ENCODE data around the gene TCF7L1. TPM values are rescaled to one million over a fixed set of nuclear protein-coding genes. Genes with fewer than 3 reads are reported as not detected.

Gene TCF7L1
- total RNA-seq, 4 donors from 2014 or later: 0.29 to 4.0 (median 1.3) TPM

GRCh38 chr2:85356186-85356585 is 223.0 kb downstream of the TCF7L1 start:
- Histone ChIP-seq H3K4me1 (peaks cover 11 to 67% (median 25%) of the 10 kb centered on the region in 3 donors), H3K27ac (no peak overlapping the region), H3K4me3 (no peak overlapping the region), H3K9me3 (no peaks in the 10 kb centered on the region), H3K36me3 (peaks cover 10 to 60% (median 15%) of the 10 kb centered on the region in 3 donors), H3K27me3 (no peaks in the 10 kb centered on the region)
- 79 to 93% methylated on average over 2 of the region's 2 CpGs for WGBS, 2 donors
- no peak for DNase-seq
- intact Hi-C loops (cut with DNase I): no loop called here
- no peak for TF ChIP-seq POLR2A (IDR thresholded peaks at IDR 0.05)
- no peak for TF ChIP-seq CTCF (IDR thresholded peaks at IDR 0.05)

- TF ChIP-seq POLR2A (IDR thresholded peaks at IDR 0.05) (no peak), CTCF (IDR thresholded peaks at IDR 0.05) (no peak)
- Histone ChIP-seq H3K4me1 (peaks cover 11 to 52% (median 13%) of the 10 kb centered on the region in 3 donors), H3K4me3 (no peak overlapping the region), H3K27ac (no peak overlapping the region), H3K9me3 (no peaks in the 10 kb centered on the region), H3K27me3 (no peaks in the 10 kb centered on the region), H3K36me3 (peaks cover 6 to 67% (median 12%) of the 10 kb centered on the region in 3 donors)
- DNase-seq: no peak
- intact Hi-C loops (cut with DNase I): no loop called here
- WGBS, 2 donors: 48 to 55% methylated on average over 3 of the region's 3 CpGs
These were observed 224.5 kb downstream of the TCF7L1 start for GRCh38 chr2:85357736-85358135.

Small RNA genes within 50 kb of the gene (small RNA-seq; reads per million reads assigned to genes)
- gene AC093162.1 (0 reads per million in 4 donors), gene RF00019 (0 reads per million in 4 donors), gene RNU6-674P (0 reads per million in 4 donors)

Other genes with a start within 250 kb of the TCF7L1 start
- gene TMSB10, start 227.7 kb upstream of the TCF7L1 start, total RNA-seq: 1,000 to 10,000 TPM; 2,239 to 4,093 (median 3,173) TPM
- 10 to 100 TPM; 35.6 to 50.8 (median 44.5) TPM for gene KCMF1, start 162.2 kb upstream of the TCF7L1 start, total RNA-seq
- gene TGOLN2, start 194.6 kb downstream of the TCF7L1 start, total RNA-seq: 10 to 100 TPM; 40.6 to 77.2 (median 49.0) TPM
- gene RETSAT, start 221.1 kb downstream of the TCF7L1 start, total RNA-seq: 10 to 100 TPM; 55.8 to 73.3 (median 66.9) TPM
- gene ELMOD3, start 221.4 kb downstream of the TCF7L1 start, total RNA-seq: 10 to 100 TPM in 3 of 4 donors, 1 to 10 TPM in 1; 8.2 to 16.6 (median 13.7) TPM

Measured in esophagus squamous epithelium (tissue), 5 donors.